ENCODE results near the gene C5.

- TF ChIP-seq CTCF (IDR thresholded peaks at IDR 0.05) (no peak), POLR2A (IDR thresholded peaks at IDR 0.05) (no peak)
These were observed 93.2 kb downstream of the C5 start for GRCh38 chr9:120956862-120957261.
